OCI-LY7 (cell line): ENCODE results near the gene TMEM131L. TPM values are rescaled to one million over a fixed set of nuclear protein-coding genes. Genes with fewer than 3 reads are reported as not detected.

Experiments used
- BruUV-seq: library from RNA; stranded (reverse); fragments of 400-500 nt; replicated peaks from 2 replicates; lab custom pipeline; 2021; lab: Mats Ljungman, UMichigan
- CTCF ChIA-PET: fragments of 300-600 bp; sonication (Branson Sonifier 250); formaldehyde crosslinking; loops from one replicate; lab custom pipeline; 2022; ENCODE audit warnings: antibody characterized with exemption; ENCODE audit not compliant: unreplicated experiment; lab: Charles Lee
- POLR2A ChIA-PET: fragments of 300-600 bp; sonication (Branson Sonifier 250); formaldehyde crosslinking; loops from one replicate; lab custom pipeline; 2022; ENCODE audit warnings: antibody characterized with exemption; lab: Charles Lee
- DNase-seq: peaks from one replicate; pipeline ENCODE4 v3.0.0-alpha.2; 2015; ENCODE audit warnings: low spot score
- H2AFZ ChIP-seq: fragments of 200-600 bp; sonication (generic), shearing (Covaris generic); 2 replicates; pipeline ENCODE4 v1.6.1; 2014; ENCODE audit warnings: mild to moderate bottlenecking, antibody characterized with exemption, low read length, moderate library complexity
- H3K27ac ChIP-seq: fragments of 200-600 bp; sonication (generic); 2 replicates; pipeline ENCODE4 v1.5.1; 2014; ENCODE audit warnings: mixed run types, low read depth, mild to moderate bottlenecking, moderate library complexity, low read length, inconsistent platforms; ENCODE audit not compliant: poor library complexity, severe bottlenecking
- H3K36me3 ChIP-seq: fragments of 200-600 bp; sonication (generic); 2 replicates; pipeline ENCODE4 v1.6.1; 2014; ENCODE audit warnings: mild to moderate bottlenecking, antibody characterized with exemption, low read length, moderate library complexity, mixed read lengths; ENCODE audit not compliant: insufficient read depth
- H3K4me1 ChIP-seq: fragments of 200-600 bp; sonication (generic); 2 replicates; pipeline ENCODE4 v1.5.1; 2014; ENCODE audit warnings: mild to moderate bottlenecking, low read length; ENCODE audit not compliant: insufficient read depth, poor library complexity, severe bottlenecking
- H3K4me2 ChIP-seq: fragments of 200-600 bp; sonication (generic); 2 replicates; pipeline ENCODE4 v1.6.1; 2014; ENCODE audit warnings: mild to moderate bottlenecking, low read length
- H3K4me3 ChIP-seq: fragments of 200-600 bp; sonication (generic); 2 replicates; pipeline ENCODE4 v1.5.1; 2014; ENCODE audit warnings: mild to moderate bottlenecking, low read depth, low read length; ENCODE audit not compliant: poor library complexity, severe bottlenecking
- H3K79me2 ChIP-seq: fragments of 200-600 bp; sonication (generic); 2 replicates; pipeline ENCODE4 v1.6.1; 2016; ENCODE audit warnings: low read depth, mild to moderate bottlenecking, low read length, moderate library complexity, mixed read lengths; ENCODE audit not compliant: insufficient read depth
- H3K9me2 ChIP-seq: fragments of 200-600 bp; sonication (generic); 2 replicates; pipeline ENCODE4 v1.6.1; 2016; ENCODE audit warnings: mild to moderate bottlenecking, low read length, mixed read lengths; ENCODE audit not compliant: insufficient read depth
- H3K9me3 ChIP-seq: fragments of 200-600 bp; sonication (generic); 2 replicates; pipeline ENCODE4 v1.6.1; 2014; ENCODE audit warnings: mild to moderate bottlenecking, mixed run types, low read length, mixed read lengths
- H4K20me1 ChIP-seq: fragments of 200-600 bp; sonication (generic); 2 replicates; pipeline ENCODE4 v1.6.1; 2014; ENCODE audit warnings: mild to moderate bottlenecking, antibody characterized with exemption, low read length, moderate library complexity, mixed read lengths; ENCODE audit not compliant: insufficient read depth
- CTCF ChIP-seq: fragments of 200-600 bp; sonication (generic); conservative IDR thresholded peaks from 2 replicates; pipeline ENCODE4 v1.5.1; 2014; ENCODE audit warnings: mild to moderate bottlenecking, antibody characterized with exemption, low read length, moderate library complexity, mixed read lengths
- EZH2phosphoT487 ChIP-seq: fragments of 200-600 bp; sonication (generic); IDR thresholded peaks from 2 replicates; pipeline ENCODE4 v1.6.1; 2018; ENCODE audit warnings: low read depth, borderline replicate concordance, mild to moderate bottlenecking, mixed run types, antibody characterized with exemption, low read length, moderate library complexity, mixed read lengths
- intact Hi-C: fragments of 100-400 bp; cut with micrococcal nuclease; formaldehyde crosslinking; loops from one replicate; pipeline ENCODE4 v1.10.0; 2022; ENCODE audit not compliant: unreplicated experiment
- total RNA-seq, 2 experiments: library from RNA; depleted of rRNA in 1 of 2; stranded (reverse); fragments of >200 nt in 1 of 2; shearing (Covaris generic) in 1 of 2; gene quantifications; 2 replicates each; pipeline ENCODE4 v1.2.3, GENCODE V29; 2014 to 2022

The TMEM131L gene
- total RNA-seq, 2 experiments from 2014 or later: 133 to 148 TPM

GRCh38 chr4:153638999-153639398 is 172.8 kb downstream of the TMEM131L start:
- peaks cover 49% of the 10 kb centered on the region for H3K36me3 ChIP-seq
- H3K79me2 ChIP-seq: no peaks in the 10 kb centered on the region
- H3K9me2 ChIP-seq: no peaks in the 10 kb centered on the region
- DNase-seq: no peak
- no peak overlapping the region for H3K27ac ChIP-seq
- H3K4me3 ChIP-seq: no peak overlapping the region
- TF ChIP-seq CTCF (no peak), EZH2phosphoT487 (no peak)
- POLR2A ChIA-PET: interaction anchor here (0.6 to 1.5 kb wide), 2 partner anchors 302 to 712 kb away, joined by 4 to 5 read pairs; no protein-coding TSS in a partner anchor
- no TSS peak for BruUV-seq
- H4K20me1 ChIP-seq: no peaks in the 10 kb centered on the region
- H3K4me1 ChIP-seq: peaks cover 22% of the 10 kb centered on the region
- H2AFZ ChIP-seq: no peak overlapping the region
- H3K9me3 ChIP-seq: no peaks in the 10 kb centered on the region
- intact Hi-C loops: no loop called here
- CTCF ChIA-PET: no interaction called here
- H3K4me2 ChIP-seq: no peak overlapping the region

- no peaks in the 10 kb centered on the region for H4K20me1 ChIP-seq
- 0 out of 2 replicates have a peak, but pooled peaks cover 2% of the 10 kb centered on the region for H3K9me3 ChIP-seq
- peaks cover 22% of the 10 kb centered on the region for H3K4me1 ChIP-seq
- peaks cover 38% of the 10 kb centered on the region for H3K36me3 ChIP-seq
- no peak overlapping the region for H3K4me3 ChIP-seq
- BruUV-seq: no TSS peak
- ChIA-PET CTCF (interaction anchor here (1.1 kb wide), 1 partner anchor 207 kb away, joined by 3 read pairs; no protein-coding TSS in a partner anchor), POLR2A (interaction anchor here (0.7 to 1.5 kb wide), 2 partner anchors 173 to 303 kb away, joined by 3 to 5 read pairs; no protein-coding TSS in a partner anchor)
- H3K79me2 ChIP-seq: no peaks in the 10 kb centered on the region
- intact Hi-C loops: loop anchor here (5.0 to 10.0 kb wide), 3 partner anchors 395 to 795 kb away; no protein-coding TSS in a partner anchor
- DNase-seq: no peak
- no peaks in the 10 kb centered on the region for H3K9me2 ChIP-seq
- TF ChIP-seq CTCF (no peak), EZH2phosphoT487 (no peak)
- peak overlapping the region; percentile 6 for H3K27ac ChIP-seq
- H3K4me2 ChIP-seq: peak overlapping the region; percentile 28; the same call in 1 of the 2 replicates
- H2AFZ ChIP-seq: no peak overlapping the region
These were observed 174.0 kb downstream of the TMEM131L start for GRCh38 chr4:153639833-153640802.
